ENCODE results near the gene CSPG4. TPM values are rescaled to one million over a fixed set of nuclear protein-coding genes. Genes with fewer than 3 reads are reported as not detected.

The CSPG4 gene
- total RNA-seq, 1 experiment from 2014 or later = 0.20 TPM

- H3K9me3 ChIP-seq = no peaks in the 10 kb centered on the region
- BruUV-seq (replicated peaks) = no TSS peak
- H3K27me3 ChIP-seq (replicated peaks; ENCODE audit: control insufficient read depth, insufficient read depth, low read length) = no peaks in the 10 kb centered on the region
- POLR2A ChIA-PET = no interaction called here
- CTCF ChIA-PET = no interaction called here
- peaks cover 45% of the 10 kb centered on the region for H3K4me1 ChIP-seq
- TF ChIP-seq CTCF (IDR thresholded peaks at IDR 0.05; ENCODE audit: insufficient read depth in 1 of 2, low read depth in 1 of 2, low read length in 1 of 2, severe bottlenecking in 1 of 2, unreplicated experiment in 1 of 2) = no peak
- Mint-ChIP-seq H3K27me3 (ENCODE audit: insufficient read depth, unreplicated experiment) (no peaks in the 10 kb centered on the region), H3K36me3 (ENCODE audit: insufficient read depth, unreplicated experiment) (peaks cover 23% of the 10 kb centered on the region), H3K4me3 (ENCODE audit: unreplicated experiment) (peak overlapping the region; percentile 75), H3K9me3 (ENCODE audit: unreplicated experiment) (no peaks in the 10 kb centered on the region), H3K4me1 (ENCODE audit: low read depth, unreplicated experiment) (peaks cover 32% of the 10 kb centered on the region), H3K27ac (ENCODE audit: unreplicated experiment) (peak overlapping the region; percentile 89)
- no peak for DNase-seq
- peaks cover 1% of the 10 kb centered on the region; the same call in 1 of the 2 replicates for H3K36me3 ChIP-seq (ENCODE audit: control insufficient read depth, insufficient read depth, low read length)
- intact Hi-C loops (cut with micrococcal nuclease; ENCODE audit: unreplicated experiment) = loop anchor here (2.0 kb wide), 1 partner anchor 16 kb away; no protein-coding TSS in a partner anchor
- peak overlapping the region; percentile 66 for H3K4me3 ChIP-seq (ENCODE audit: low read depth, low read length)
These were observed 63.4 kb downstream of the CSPG4 start for GRCh38 chr15:75649045-75649761.

- TF ChIP-seq CTCF (IDR thresholded peaks at IDR 0.05; ENCODE audit: insufficient read depth in 1 of 2, low read depth in 1 of 2, low read length in 1 of 2, severe bottlenecking in 1 of 2, unreplicated experiment in 1 of 2) = no peak
- Histone ChIP-seq H3K9me3 (no peaks in the 10 kb centered on the region), H3K4me3 (ENCODE audit: low read depth, low read length) (peak overlapping the region; percentile 66), H3K36me3 (ENCODE audit: control insufficient read depth, insufficient read depth, low read length) (peaks cover 1% of the 10 kb centered on the region; the same call in 1 of the 2 replicates), H3K4me1 (peaks cover 45% of the 10 kb centered on the region), H3K27me3 (replicated peaks; ENCODE audit: control insufficient read depth, insufficient read depth, low read length) (no peaks in the 10 kb centered on the region)
- DNase-seq = peak; percentile 65 to 70
- Mint-ChIP-seq H3K4me3 (ENCODE audit: unreplicated experiment) (peak overlapping the region; percentile 75), H3K4me1 (ENCODE audit: low read depth, unreplicated experiment) (peaks cover 32% of the 10 kb centered on the region), H3K27ac (ENCODE audit: unreplicated experiment) (peak overlapping the region; percentile 89), H3K27me3 (ENCODE audit: insufficient read depth, unreplicated experiment) (no peaks in the 10 kb centered on the region), H3K36me3 (ENCODE audit: insufficient read depth, unreplicated experiment) (peaks cover 23% of the 10 kb centered on the region), H3K9me3 (ENCODE audit: unreplicated experiment) (no peaks in the 10 kb centered on the region)
- CTCF ChIA-PET = interaction anchor here (0.6 to 2.4 kb wide), 14 partner anchors 8 to 692 kb away, joined by 3 to 18 read pairs (median 6); partner anchors contain the start of genes IMP3, MAN2C1, RPP25 and SIN3A
- intact Hi-C loops (cut with micrococcal nuclease; ENCODE audit: unreplicated experiment) = loop anchor here (1.0 to 2.0 kb wide), 2 partner anchors 8 to 16 kb away; partner anchors contain the start of gene IMP3
- POLR2A ChIA-PET = interaction anchor here (0.6 to 1.5 kb wide), 9 partner anchors 13 to 445 kb away, joined by 4 to 13 read pairs (median 8); partner anchors contain the start of gene SIN3A
- BruUV-seq (replicated peaks) = TSS peak; percentile 66
These were observed 64.3 kb downstream of the CSPG4 start for GRCh38 chr15:75648156-75649000.
